A673 (cell line): ENCODE results near the gene SCUBE1. TPM values are rescaled to one million over a fixed set of nuclear protein-coding genes. Genes with fewer than 3 reads are reported as not detected.

Experiments
- BruUV-seq: library from RNA; stranded (reverse); fragments of 400-500 nt; replicated peaks from 2 replicates; lab custom pipeline; 2021; lab: Mats Ljungman, UMichigan
- CTCF ChIA-PET: fragments of 300-600 bp; sonication (Branson Sonifier 250); formaldehyde crosslinking; loops from one replicate; lab custom pipeline; 2022; ENCODE audit warnings: antibody characterized with exemption; lab: Charles Lee
- POLR2A ChIA-PET: fragments of 300-600 bp; sonication (Branson Sonifier 250); formaldehyde crosslinking; loops from one replicate; lab custom pipeline; 2022; ENCODE audit warnings: antibody characterized with exemption; ENCODE audit not compliant: low non-redundant PET; lab: Charles Lee
- DNase-seq: peaks from one replicate; pipeline ENCODE4 v3.0.0-alpha.2; 2015; ENCODE audit warnings: low spot score
- H3K27ac ChIP-seq: fragments of 200-600 bp; sonication (generic); 2 replicates; pipeline ENCODE4 v1.5.1; 2016; ENCODE audit warnings: mixed run types, low read depth, mild to moderate bottlenecking, mixed read lengths, antibody characterized with exemption, low read length; ENCODE audit not compliant: poor library complexity, severe bottlenecking
- H3K27me3 ChIP-seq: fragments of 200-600 bp; sonication (generic); replicated peaks from 2 replicates; pipeline ENCODE4 v1.6.1; 2017; ENCODE audit warnings: mixed run types, low read depth, mild to moderate bottlenecking, mixed read lengths, antibody characterized with exemption, low read length; ENCODE audit not compliant: insufficient read depth, poor library complexity
- H3K36me3 ChIP-seq: fragments of 200-600 bp; sonication (generic); 2 replicates; pipeline ENCODE4 v1.6.1; 2016; ENCODE audit warnings: mixed run types, mild to moderate bottlenecking, mixed read lengths, antibody characterized with exemption, low read length; ENCODE audit not compliant: insufficient read depth, poor library complexity, severe bottlenecking
- H3K4me1 ChIP-seq: fragments of 200-600 bp; sonication (generic); 2 replicates; pipeline ENCODE4 v1.6.1; 2017; ENCODE audit warnings: mixed run types, mild to moderate bottlenecking, mixed read lengths, antibody characterized with exemption, low read length; ENCODE audit not compliant: insufficient read depth, poor library complexity, severe bottlenecking
- H3K4me3 ChIP-seq: fragments of 200-600 bp; sonication (generic); 2 replicates; pipeline ENCODE4 v1.5.1; 2016; ENCODE audit warnings: low read depth, mixed run types, mild to moderate bottlenecking, mixed read lengths, low read length; ENCODE audit not compliant: poor library complexity, severe bottlenecking
- H3K9me3 ChIP-seq: fragments of 200-600 bp; sonication (generic); 2 replicates; pipeline ENCODE4 v1.6.1; 2016; ENCODE audit warnings: mixed run types, low read depth, mild to moderate bottlenecking, mixed read lengths, antibody characterized with exemption, low read length; ENCODE audit not compliant: poor library complexity, severe bottlenecking
- EZH2 ChIP-seq: fragments of 200-600 bp; sonication (generic); IDR thresholded peaks from 2 replicates; pipeline ENCODE4 v1.6.1; 2017; ENCODE audit warnings: borderline replicate concordance, low read depth, mild to moderate bottlenecking, mixed read lengths, antibody characterized with exemption, low read length; ENCODE audit not compliant: poor library complexity, severe bottlenecking
- intact Hi-C: fragments of 100-400 bp; cut with micrococcal nuclease; formaldehyde crosslinking; loops from one replicate; pipeline ENCODE4 v1.10.0; 2022; ENCODE audit not compliant: unreplicated experiment
- total RNA-seq: library from RNA; stranded (reverse); gene quantifications from 2 replicates; pipeline ENCODE4 v1.2.3, GENCODE V29; 2021
- TF ChIP-seq, protein P1 (sequence below): fragments of 300-800, 200-600 bp; sonication (generic); conservative IDR thresholded peaks from 2 replicates; pipeline ENCODE4 v1.5.1; 2017; ENCODE audit warnings: low read depth, mild to moderate bottlenecking, antibody characterized with exemption, low read length, moderate library complexity, mixed read lengths

The SCUBE1 gene
- total RNA-seq, 1 experiment from 2014 or later: 0.24 TPM

DNA sequence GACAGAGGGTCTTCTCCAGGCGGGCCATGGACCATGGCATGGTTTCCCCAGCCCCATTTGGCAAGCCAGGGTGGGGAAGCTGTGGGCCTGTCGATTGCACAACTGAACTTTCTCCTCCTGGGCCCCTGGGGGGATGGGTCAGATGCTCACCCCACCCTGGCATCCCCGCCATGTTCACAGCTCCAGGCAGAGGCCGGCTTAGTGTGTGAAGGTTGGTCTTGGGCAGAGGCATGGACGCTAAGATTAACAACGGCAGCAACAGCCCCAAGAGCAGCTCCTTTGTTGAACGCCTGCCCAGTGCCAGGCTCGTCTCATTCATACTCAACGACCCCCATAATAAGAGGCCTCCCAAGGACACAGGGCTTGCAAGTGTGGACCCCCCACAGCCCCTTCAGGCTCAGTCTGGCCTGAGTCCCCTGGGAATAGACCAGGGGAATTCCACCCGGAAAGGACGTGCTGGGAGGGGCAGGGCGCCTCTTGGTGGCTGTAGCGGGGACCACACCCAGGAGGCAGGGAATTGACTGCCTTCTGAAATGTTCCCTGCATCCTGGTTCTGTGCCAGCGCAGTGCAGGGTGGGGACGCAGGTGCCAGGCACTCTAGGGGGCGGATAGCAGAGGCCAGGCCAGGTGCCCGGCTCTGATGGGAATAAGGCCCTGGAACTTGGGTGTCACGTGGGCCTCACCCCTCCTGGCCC is 183.5 kb downstream of the SCUBE1 start:
- BruUV-seq: no TSS peak
- no peaks in the 10 kb centered on the region for H3K9me3 ChIP-seq
- H3K27me3 ChIP-seq: no peaks in the 10 kb centered on the region
- CTCF ChIA-PET: no interaction called here
- intact Hi-C loops: no loop called here
- no peaks in the 10 kb centered on the region for H3K4me1 ChIP-seq
- no peak overlapping the region for H3K4me3 ChIP-seq
- H3K27ac ChIP-seq: no peak overlapping the region
- POLR2A ChIA-PET: no interaction called here
- TF ChIP-seq EZH2: no peak
- TF ChIP-seq, protein P1, sequence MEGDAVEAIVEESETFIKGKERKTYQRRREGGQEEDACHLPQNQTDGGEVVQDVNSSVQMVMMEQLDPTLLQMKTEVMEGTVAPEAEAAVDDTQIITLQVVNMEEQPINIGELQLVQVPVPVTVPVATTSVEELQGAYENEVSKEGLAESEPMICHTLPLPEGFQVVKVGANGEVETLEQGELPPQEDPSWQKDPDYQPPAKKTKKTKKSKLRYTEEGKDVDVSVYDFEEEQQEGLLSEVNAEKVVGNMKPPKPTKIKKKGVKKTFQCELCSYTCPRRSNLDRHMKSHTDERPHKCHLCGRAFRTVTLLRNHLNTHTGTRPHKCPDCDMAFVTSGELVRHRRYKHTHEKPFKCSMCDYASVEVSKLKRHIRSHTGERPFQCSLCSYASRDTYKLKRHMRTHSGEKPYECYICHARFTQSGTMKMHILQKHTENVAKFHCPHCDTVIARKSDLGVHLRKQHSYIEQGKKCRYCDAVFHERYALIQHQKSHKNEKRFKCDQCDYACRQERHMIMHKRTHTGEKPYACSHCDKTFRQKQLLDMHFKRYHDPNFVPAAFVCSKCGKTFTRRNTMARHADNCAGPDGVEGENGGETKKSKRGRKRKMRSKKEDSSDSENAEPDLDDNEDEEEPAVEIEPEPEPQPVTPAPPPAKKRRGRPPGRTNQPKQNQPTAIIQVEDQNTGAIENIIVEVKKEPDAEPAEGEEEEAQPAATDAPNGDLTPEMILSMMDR: peak; percentile 57
- peaks cover 6% of the 10 kb centered on the region for H3K36me3 ChIP-seq
- DNase-seq: peak; percentile 66

DNA sequence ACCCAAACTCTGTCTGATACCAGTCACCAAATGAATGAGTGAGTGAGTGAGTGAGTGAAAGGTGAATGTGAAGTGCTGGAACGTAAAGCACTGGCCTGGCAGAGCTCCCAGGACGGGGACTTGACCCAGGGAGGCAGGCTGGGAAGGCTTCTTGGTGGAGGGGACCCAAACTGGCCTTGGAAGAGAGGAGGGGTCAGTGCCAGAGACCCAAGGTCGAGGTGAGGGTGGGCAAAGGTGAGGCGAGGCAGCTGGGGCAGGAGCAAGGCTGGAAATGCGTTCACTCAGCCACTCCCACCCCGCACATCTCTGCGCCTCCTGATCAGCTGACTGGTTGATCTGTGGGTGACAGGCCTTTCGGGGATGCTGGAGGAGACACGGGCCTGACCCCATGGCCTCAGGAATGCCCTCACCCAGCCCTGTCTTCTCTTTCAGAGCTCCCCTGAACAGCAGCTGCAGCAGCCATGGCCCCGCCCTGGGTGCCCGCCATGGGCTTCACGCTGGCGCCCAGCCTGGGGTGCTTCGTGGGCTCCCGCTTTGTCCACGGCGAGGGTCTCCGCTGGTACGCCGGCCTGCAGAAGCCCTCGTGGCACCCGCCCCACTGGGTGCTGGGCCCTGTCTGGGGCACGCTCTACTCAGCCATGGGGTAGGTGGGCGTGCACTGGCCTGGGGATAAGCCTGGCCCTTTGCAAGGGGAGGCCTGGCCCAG is 184.2 kb downstream of the SCUBE1 start:
- intact Hi-C loops: no loop called here
- CTCF ChIA-PET: no interaction called here
- H3K9me3 ChIP-seq: no peaks in the 10 kb centered on the region
- H3K4me1 ChIP-seq: no peaks in the 10 kb centered on the region
- TF ChIP-seq EZH2: no peak
- TF ChIP-seq, protein P1: no peak
- DNase-seq: no peak
- no TSS peak for BruUV-seq
- H3K4me3 ChIP-seq: no peak overlapping the region
- no peaks in the 10 kb centered on the region for H3K27me3 ChIP-seq
- H3K36me3 ChIP-seq: peaks cover 6% of the 10 kb centered on the region
- no peak overlapping the region for H3K27ac ChIP-seq
- POLR2A ChIA-PET: no interaction called here

DNA sequence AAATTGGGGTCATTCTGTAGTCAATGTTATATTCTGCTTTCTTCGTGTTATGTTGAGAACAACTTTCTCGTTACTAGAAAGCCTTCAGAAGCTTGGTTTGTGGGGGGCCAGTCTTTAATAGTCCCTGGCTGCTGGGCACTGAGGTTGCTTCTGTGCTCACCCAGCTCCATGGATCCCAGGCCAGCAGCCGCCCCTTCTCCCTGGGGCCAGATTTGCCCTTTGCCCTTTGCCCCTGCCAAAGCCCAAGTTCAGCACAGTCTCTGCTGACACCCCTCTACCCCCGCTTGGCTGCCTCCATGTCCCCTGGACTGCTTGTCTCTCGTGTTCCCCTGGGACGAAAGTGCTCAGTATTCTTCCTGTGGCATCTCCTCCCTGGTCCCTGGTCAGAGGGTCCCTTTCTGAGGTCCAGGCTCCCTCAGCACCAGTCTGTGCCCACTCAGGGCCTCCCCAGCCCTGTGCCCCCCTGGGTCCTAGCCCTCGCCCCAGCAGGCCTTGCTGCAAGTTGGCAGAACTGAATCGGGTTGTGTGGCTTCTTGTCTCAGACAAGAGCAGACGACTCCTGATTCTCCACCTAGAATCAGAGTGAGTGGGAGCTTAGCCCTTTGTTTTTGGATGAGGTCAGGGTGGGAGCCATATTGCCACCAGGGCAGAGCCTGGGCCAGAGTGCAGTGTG is 185.2 kb downstream of the SCUBE1 start:
- no TSS peak for BruUV-seq
- Histone ChIP-seq H3K4me3 (no peak overlapping the region), H3K27ac (no peak overlapping the region), H3K9me3 (no peaks in the 10 kb centered on the region), H3K4me1 (no peaks in the 10 kb centered on the region), H3K36me3 (peaks cover 6% of the 10 kb centered on the region), H3K27me3 (no peaks in the 10 kb centered on the region)
- intact Hi-C loops: no loop called here
- ChIA-PET POLR2A (no interaction called here), CTCF (no interaction called here)
- DNase-seq: no peak
- TF ChIP-seq, protein P1: no peak
- no peak for TF ChIP-seq EZH2
